HK-2 (cell line): ENCODE results near the gene HEXB.
"Not testable (repeated sequence)": the region's sequence is repeated elsewhere in the genome, so short reads cannot be mapped to it uniquely, and the experiment has no call there.

Source experiments
- DNase-seq: peaks from one replicate; pipeline ENCODE4 v3.0.0-alpha.2; 2018; ENCODE audit not compliant: unreplicated experiment

Gene HEXB

GRCh38 chr5:74738406-74738805 is 53.4 kb downstream of the HEXB start:
- DNase-seq, result no peak

- DNase-seq, result not testable (repeated sequence)
Observed at GRCh38 chr5:74748742-74749141, 63.7 kb downstream of the HEXB start.

GRCh38 chr5:74761241-74761640 is 76.2 kb downstream of the HEXB start:
- no peak for DNase-seq

- peak; percentile 30 for DNase-seq
Observed at GRCh38 chr5:74762599-74762998, 77.6 kb downstream of the HEXB start.

- DNase-seq, result no peak
Observed at GRCh38 chr5:74763504-74763903, 78.5 kb downstream of the HEXB start.

GRCh38 chr5:74765201-74765600 is 80.2 kb downstream of the HEXB start:
- no peak for DNase-seq

- DNase-seq, result no peak
Observed at GRCh38 chr5:74765929-74766328, 80.9 kb downstream of the HEXB start.

- no peak for DNase-seq
Observed at GRCh38 chr5:74766418-74766848, 81.4 kb downstream of the HEXB start.

GRCh38 chr5:74766849-74767578 is 82.0 kb downstream of the HEXB start, which contains the start of the genes GFM2 and NSA2:
Gene GFM2 (minus strand): TSS chr5:74767117. CDS start chr5:74763742, 3,375 bp downstream.
Gene NSA2 (plus strand): TSS chr5:74767249. CDS start chr5:74767361, 112 bp downstream.
- peak; percentile 80 for DNase-seq

- peak; percentile 5 for DNase-seq
Observed at GRCh38 chr5:74767579-74767913, 82.5 kb downstream of the HEXB start.
